ENCODE measurements around the gene DOK7.

DNA sequence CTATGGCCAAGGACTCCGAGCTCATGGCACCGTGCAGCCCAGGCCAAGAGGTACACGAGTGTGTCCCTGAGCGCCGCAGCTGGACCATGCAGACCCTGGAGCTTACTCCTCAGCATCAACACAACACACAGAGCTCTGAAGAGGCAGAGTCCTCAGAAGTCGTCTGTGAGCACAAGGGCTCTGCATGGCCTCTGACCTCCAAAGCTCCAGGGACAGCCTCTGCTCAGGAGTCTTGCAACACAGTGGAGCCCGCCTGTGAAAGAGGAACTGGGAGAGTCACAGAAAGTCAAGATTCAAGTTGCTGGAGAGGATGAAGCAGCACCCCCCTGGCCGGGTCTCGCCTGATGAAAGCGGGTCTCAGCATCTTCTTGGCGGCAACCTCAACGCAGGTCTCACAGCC is 66.3 kb downstream of the DOK7 start:
- TF ChIP-seq, protein P1, sequence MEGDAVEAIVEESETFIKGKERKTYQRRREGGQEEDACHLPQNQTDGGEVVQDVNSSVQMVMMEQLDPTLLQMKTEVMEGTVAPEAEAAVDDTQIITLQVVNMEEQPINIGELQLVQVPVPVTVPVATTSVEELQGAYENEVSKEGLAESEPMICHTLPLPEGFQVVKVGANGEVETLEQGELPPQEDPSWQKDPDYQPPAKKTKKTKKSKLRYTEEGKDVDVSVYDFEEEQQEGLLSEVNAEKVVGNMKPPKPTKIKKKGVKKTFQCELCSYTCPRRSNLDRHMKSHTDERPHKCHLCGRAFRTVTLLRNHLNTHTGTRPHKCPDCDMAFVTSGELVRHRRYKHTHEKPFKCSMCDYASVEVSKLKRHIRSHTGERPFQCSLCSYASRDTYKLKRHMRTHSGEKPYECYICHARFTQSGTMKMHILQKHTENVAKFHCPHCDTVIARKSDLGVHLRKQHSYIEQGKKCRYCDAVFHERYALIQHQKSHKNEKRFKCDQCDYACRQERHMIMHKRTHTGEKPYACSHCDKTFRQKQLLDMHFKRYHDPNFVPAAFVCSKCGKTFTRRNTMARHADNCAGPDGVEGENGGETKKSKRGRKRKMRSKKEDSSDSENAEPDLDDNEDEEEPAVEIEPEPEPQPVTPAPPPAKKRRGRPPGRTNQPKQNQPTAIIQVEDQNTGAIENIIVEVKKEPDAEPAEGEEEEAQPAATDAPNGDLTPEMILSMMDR (IDR thresholded peaks at IDR 0.05), result no peak
- TF ChIP-seq POLR2AphosphoS5 (IDR thresholded peaks at IDR 0.05) (no peak), POLR2A (IDR thresholded peaks at IDR 0.05) (no peak)
